Measurements from ENCODE around the gene ZNF436. TPM values are rescaled to one million over a fixed set of nuclear protein-coding genes. Genes with fewer than 3 reads are reported as not detected.
A peak's percentile ranks its signal among the peaks of the same experiment; 100 is the strongest.

The ZNF436 gene
- total and polyA plus RNA-seq, 2 donors (not counting 3 experiments of a cell fraction or from before 2014, with no cell fraction given): 6.5 to 14.0 TPM

- H3K36me3 ChIP-seq (ENCODE audit: control insufficient read depth in 2 of 2, extremely low read depth in 1 of 2, insufficient read depth in 2 of 2, low read length in 2 of 2): peaks cover 0 to 2% of the 10 kb centered on the region in 2 experiments
- peak within 1 kb of the TSS; percentile 73 to 99 (median 99) for H3K4me3 ChIP-seq (replicated peaks in 1 of 3; ENCODE audit: insufficient read depth in 1 of 3, low read depth in 1 of 3, low read length in 3 of 3)
- intact Hi-C loops (cut with micrococcal nuclease) (loop anchor here (1.0 to 10.0 kb wide), 5 partner anchors 24 to 190 kb away; partner anchors contain the start of genes ASAP3 and E2F2), dilution Hi-C loops (cut with MboI; ENCODE audit: extremely low pct_ligation_motif_present, low sequenced_read_pairs) (no loop called here)
- H2AFZ ChIP-seq (ENCODE audit: low read depth, low read length): peak within 1 kb of the TSS; percentile 81
- H3K9me3 ChIP-seq (replicated peaks; ENCODE audit: control insufficient read depth, insufficient read depth, low read length): no peaks in the 10 kb centered on the region
- peak within 1 kb of the TSS; percentile 98 for H3K4me2 ChIP-seq (ENCODE audit: insufficient read depth, low read length)
- no peaks in the 10 kb centered on the region for H3K27me3 ChIP-seq (ENCODE audit: control insufficient read depth in 2 of 2, insufficient read depth in 2 of 2, low read length in 2 of 2)
- peak within 1 kb of the TSS; percentile 79 for H3K27ac ChIP-seq (ENCODE audit: insufficient read depth, low read depth, low read length)
- ChIA-PET CTCF (interaction anchor here (0.7 to 1.7 kb wide), 17 partner anchors 10 to 245 kb away, joined by 3 to 33 read pairs (median 4); partner anchors contain the start of genes ASAP3, HTR1D and ZNF436), POLR2A (interaction anchor here (0.6 to 1.7 kb wide), 15 partner anchors 13 to 215 kb away, joined by 3 to 28 read pairs (median 4); partner anchors contain the start of genes ID3 and ZNF436)
- peak; percentile 87 for TF ChIP-seq POLR2A (IDR thresholded peaks at IDR 0.05; ENCODE audit: low read depth, low read length)
- TF ChIP-seq FOS (IDR thresholded peaks at IDR 0.05; ENCODE audit: borderline replicate concordance, insufficient read depth, low read length): no peak
- TF ChIP-seq, protein P1, sequence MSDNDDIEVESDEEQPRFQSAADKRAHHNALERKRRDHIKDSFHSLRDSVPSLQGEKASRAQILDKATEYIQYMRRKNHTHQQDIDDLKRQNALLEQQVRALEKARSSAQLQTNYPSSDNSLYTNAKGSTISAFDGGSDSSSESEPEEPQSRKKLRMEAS (IDR thresholded peaks at IDR 0.05; ENCODE audit: insufficient read depth, insufficient read length): peak; percentile 87
- no peak for TF ChIP-seq JUN (IDR thresholded peaks at IDR 0.05; ENCODE audit: borderline replicate concordance, insufficient read depth, insufficient read length, low read depth)
- peak; percentile 88 for TF ChIP-seq MYC (IDR thresholded peaks at IDR 0.05; ENCODE audit: low read depth, low read length)
- no peak for TF ChIP-seq EZH2 (IDR thresholded peaks at IDR 0.05; ENCODE audit: borderline replicate concordance, low read depth, low read length, severe bottlenecking)
- peak; percentile 93 for TF ChIP-seq POLR2AphosphoS5 (IDR thresholded peaks at IDR 0.05; ENCODE audit: insufficient read depth, low read depth, low read length)
- TF ChIP-seq CTCF (IDR thresholded peaks at IDR 0.05; ENCODE audit: extremely low read depth in 1 of 2, insufficient read depth in 1 of 2, low read depth in 1 of 2, low read length in 2 of 2): no peak
- BruUV-seq (replicated peaks): TSS peak; percentile 86
- H3K9ac ChIP-seq (replicated peaks; ENCODE audit: extremely low read depth, insufficient read depth, low read length): peak within 1 kb of the TSS; percentile 99
- DNase-seq (ENCODE audit: low read depth, low spot score) (peak; percentile 100), FAIRE-seq (peak; percentile 96)
- H3K4me1 ChIP-seq (ENCODE audit: control insufficient read depth, extremely low read depth, insufficient read depth, low read length): peaks cover 27% of the 10 kb centered on the region
- peaks cover 47% of the 10 kb centered on the region for H3K79me2 ChIP-seq (ENCODE audit: control insufficient read depth, insufficient read depth, low read length)
- peaks cover 12% of the 10 kb centered on the region for H4K20me1 ChIP-seq (replicated peaks; ENCODE audit: control insufficient read depth, extremely low read depth, insufficient read depth, low read length)
- H3K9me1 ChIP-seq (replicated peaks; ENCODE audit: control insufficient read depth, extremely low read depth, insufficient read depth, low read length): no peaks in the 10 kb centered on the region
Observed at GRCh38 chr1:23344111-23344986, 25.3 kb downstream of the ZNF436 start, which contains the start of gene HNRNPR. TSS of gene HNRNPR (minus strand) at chr1:23344284. CDS start at chr1:23341008, 3,276 bp downstream.
